Glomerular endothelial cell (primary cell): ENCODE measurements around the gene SOCS1. TPM values are rescaled to one million over a fixed set of nuclear protein-coding genes. Genes with fewer than 3 reads are reported as not detected.
A peak's percentile ranks its signal among the peaks of the same experiment; 100 is the strongest.

Source experiments
- DNase-seq: peaks from one replicate; pipeline ENCODE4 v3.0.0-alpha.2; 2011; ENCODE audit warnings: low read depth, low spot score; ENCODE audit errors: extremely low read depth
- total RNA-seq: library from RNA; depleted of rRNA; stranded (reverse); fragments of >200 nt; gene quantifications from 2 replicates; pipeline ENCODE4 v1.2.3, GENCODE V29; 2015

The SOCS1 gene
- total RNA-seq, 1 donor from 2014 or later, result 11.3 TPM

GRCh38 chr16:11263737-11264136 lies 7.7 kb upstream of the SOCS1 start:
- no peak for DNase-seq

GRCh38 chr16:11262915-11263314 lies 6.9 kb upstream of the SOCS1 start:
- DNase-seq, result no peak

- no peak for DNase-seq
These were observed 4.6 kb upstream of the SOCS1 start for GRCh38 chr16:11260596-11260966.

GRCh38 chr16:11259655-11260595 lies 3.9 kb upstream of the SOCS1 start:
- DNase-seq, result no peak

GRCh38 chr16:11258553-11259492 lies 2.8 kb upstream of the SOCS1 start:
- no peak for DNase-seq

- peak; percentile 47 for DNase-seq
These were observed 1.3 kb upstream of the SOCS1 start for GRCh38 chr16:11257131-11257938.

- DNase-seq, result no peak
These were observed 692 bp upstream of the SOCS1 start for GRCh38 chr16:11256661-11257130.

- DNase-seq, result no peak
These were observed 879 bp downstream of the SOCS1 start for GRCh38 chr16:11254913-11255736.

- no peak for DNase-seq
These were observed 1.8 kb downstream of the SOCS1 start for GRCh38 chr16:11253995-11254912.

- DNase-seq, result no peak
These were observed 2.7 kb downstream of the SOCS1 start for GRCh38 chr16:11253009-11253994.

GRCh38 chr16:11252482-11252931 lies 3.5 kb downstream of the SOCS1 start:
- no peak for DNase-seq

- no peak for DNase-seq
These were observed 4.2 kb downstream of the SOCS1 start for GRCh38 chr16:11251525-11252481.

GRCh38 chr16:11250786-11251524 lies 5.0 kb downstream of the SOCS1 start:
- DNase-seq, result no peak

- no peak for DNase-seq
These were observed 5.8 kb downstream of the SOCS1 start for GRCh38 chr16:11250091-11250785.
